Measurements from ENCODE around the gene STKLD1. TPM values are rescaled to one million over a fixed set of nuclear protein-coding genes. Genes with fewer than 3 reads are reported as not detected.

The STKLD1 gene
- total and polyA plus RNA-seq, 3 donors from 2014 or later = 8.4 to 33.1 (median 20.9) TPM

- no peak overlapping the region for H3K27ac ChIP-seq
- H3K4me1 ChIP-seq = no peaks in the 10 kb centered on the region
- no peak overlapping the region for H3K4me3 ChIP-seq
- WGBS, 2 donors = 93 to 100% methylated on average over 5 to 20 of the region's 20 CpGs
- intact Hi-C loops (cut with DNase I; ENCODE audit: low total_unique reads) = no loop called here
- no peak for DNase-seq
- H3K27me3 ChIP-seq = no peaks in the 10 kb centered on the region
- H3K36me3 ChIP-seq (ENCODE audit: low read depth, missing control alignments) = no peaks in the 10 kb centered on the region
- H3K9me3 ChIP-seq = no peaks in the 10 kb centered on the region
- no peak for TF ChIP-seq POLR2A (IDR thresholded peaks at IDR 0.05)
- TF ChIP-seq CTCF (IDR thresholded peaks at IDR 0.05) = no peak
These were observed 61.8 kb downstream of the STKLD1 start for GRCh38 chr9:133437753-133438531.

GRCh38 chr9:133439337-133439736, 63.2 kb downstream of the STKLD1 start:
- 67 to 69% methylated on average over 3 to 4 of the region's 4 CpGs for WGBS, 2 donors
- Histone ChIP-seq H3K27me3 (no peaks in the 10 kb centered on the region), H3K27ac (no peak overlapping the region), H3K9me3 (no peaks in the 10 kb centered on the region), H3K4me3 (no peak overlapping the region), H3K36me3 (ENCODE audit: low read depth, missing control alignments) (no peaks in the 10 kb centered on the region), H3K4me1 (no peaks in the 10 kb centered on the region)
- TF ChIP-seq POLR2A (IDR thresholded peaks at IDR 0.05) (no peak), CTCF (IDR thresholded peaks at IDR 0.05) (no peak)
- no peak for DNase-seq
- intact Hi-C loops (cut with DNase I; ENCODE audit: low total_unique reads) = no loop called here

DNA sequence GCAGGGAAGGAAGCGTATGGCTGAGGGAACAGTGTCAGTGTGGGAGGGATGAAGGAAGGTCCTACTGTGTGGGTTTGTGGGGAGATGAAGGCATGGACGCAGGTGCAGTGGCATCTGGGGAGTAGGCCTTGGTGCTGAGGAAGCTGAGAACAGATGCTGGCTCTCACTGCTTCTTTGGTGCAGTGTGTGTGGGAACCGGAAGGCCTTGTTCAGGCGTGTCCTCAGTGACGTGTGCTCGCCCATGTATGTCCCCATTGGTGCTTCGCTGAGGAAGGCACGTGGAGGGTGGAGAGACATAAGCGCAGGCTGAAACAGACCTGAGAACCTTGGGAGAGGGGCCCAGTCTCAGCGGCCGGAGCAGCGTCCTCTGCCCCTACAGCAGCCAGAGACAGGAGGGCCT, 64.7 kb downstream of the STKLD1 start:
- Histone ChIP-seq H3K9me3 (no peaks in the 10 kb centered on the region), H3K27me3 (no peaks in the 10 kb centered on the region), H3K27ac (no peak overlapping the region), H3K4me3 (no peak overlapping the region), H3K4me1 (no peaks in the 10 kb centered on the region), H3K36me3 (ENCODE audit: low read depth, missing control alignments) (no peaks in the 10 kb centered on the region)
- WGBS, 2 donors = 88 to 91% methylated on average over 11 to 12 of the region's 12 CpGs
- intact Hi-C loops (cut with DNase I; ENCODE audit: low total_unique reads) = no loop called here
- no peak for DNase-seq
- TF ChIP-seq POLR2A (IDR thresholded peaks at IDR 0.05) (no peak), CTCF (IDR thresholded peaks at IDR 0.05) (no peak)

GRCh38 chr9:133441571-133441970, 65.4 kb downstream of the STKLD1 start:
- 80 to 81% methylated on average over 5 of the region's 5 CpGs for WGBS, 2 donors
- H3K27ac ChIP-seq = no peak overlapping the region
- no peaks in the 10 kb centered on the region for H3K27me3 ChIP-seq
- intact Hi-C loops (cut with DNase I; ENCODE audit: low total_unique reads) = no loop called here
- no peak overlapping the region for H3K4me3 ChIP-seq
- H3K4me1 ChIP-seq = no peaks in the 10 kb centered on the region
- H3K36me3 ChIP-seq (ENCODE audit: low read depth, missing control alignments) = no peaks in the 10 kb centered on the region
- no peak for TF ChIP-seq CTCF (IDR thresholded peaks at IDR 0.05)
- TF ChIP-seq POLR2A (IDR thresholded peaks at IDR 0.05) = no peak
- no peaks in the 10 kb centered on the region for H3K9me3 ChIP-seq
- no peak for DNase-seq

DNA sequence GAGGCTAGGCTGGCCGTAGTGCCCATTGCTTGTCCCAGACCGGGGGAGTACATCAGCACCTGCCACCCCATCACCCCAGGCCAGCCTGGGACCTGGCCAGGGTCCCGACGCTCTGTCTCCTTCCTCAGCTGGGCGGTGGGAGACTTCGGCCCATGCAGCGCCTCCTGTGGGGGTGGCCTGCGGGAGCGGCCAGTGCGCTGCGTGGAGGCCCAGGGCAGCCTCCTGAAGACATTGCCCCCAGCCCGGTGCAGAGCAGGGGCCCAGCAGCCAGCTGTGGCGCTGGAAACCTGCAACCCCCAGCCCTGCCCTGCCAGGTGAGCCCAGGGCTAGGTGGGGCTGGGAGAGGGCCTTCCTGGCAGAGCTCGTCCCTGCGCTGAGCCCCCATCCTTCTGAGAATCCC, 67.1 kb downstream of the STKLD1 start:
- TF ChIP-seq POLR2A (IDR thresholded peaks at IDR 0.05) (no peak), CTCF (IDR thresholded peaks at IDR 0.05) (no peak)
- intact Hi-C loops (cut with DNase I; ENCODE audit: low total_unique reads) = no loop called here
- DNase-seq = no peak
- no peak overlapping the region for H3K4me3 ChIP-seq
- WGBS, 2 donors = 86% methylated on average over 5 of the region's 15 CpGs; no CpG with 5 or more reads in 1 of the 2 donors
- no peak overlapping the region for H3K27ac ChIP-seq
- no peaks in the 10 kb centered on the region for H3K4me1 ChIP-seq
- no peaks in the 10 kb centered on the region for H3K27me3 ChIP-seq
- no peaks in the 10 kb centered on the region for H3K36me3 ChIP-seq (ENCODE audit: low read depth, missing control alignments)
- H3K9me3 ChIP-seq = no peaks in the 10 kb centered on the region
